B cell (primary cell): ENCODE measurements around the gene ACSBG1. TPM values are rescaled to one million over a fixed set of nuclear protein-coding genes. Genes with fewer than 3 reads are reported as not detected.
"Not testable (repeated sequence)": the region's sequence is repeated elsewhere in the genome, so short reads cannot be mapped to it uniquely, and the experiment has no call there.

Experiments used
- ATAC-seq: fragments of 200-7000 bp; cut with Tn5 transposase; one replicate; pipeline ENCODE4 v1.10.0; 2021; ENCODE audit warnings: low read depth, mild to moderate bottlenecking, moderate number of reproducible peaks, moderate library complexity
- CTCF ChIA-PET: fragments of 350-600 bp; sonication (Branson Sonifier 250); formaldehyde crosslinking; loops from one replicate; lab custom pipeline; 2021; ENCODE audit warnings: antibody characterized with exemption, inconsistent platforms; lab: Charles Lee
- POLR2A ChIA-PET: fragments of 350-600 bp; sonication (Branson Sonifier 250); formaldehyde crosslinking; loops from one replicate; lab custom pipeline; 2021; ENCODE audit warnings: antibody characterized with exemption; lab: Charles Lee
- DNase-seq: peaks from one replicate; pipeline ENCODE4 v3.0.0; 2013
- H2AFZ ChIP-seq: 2 replicates; pipeline ENCODE4 v1.6.1; 2012; ENCODE audit warnings: mild to moderate bottlenecking, low read depth, low read length; ENCODE audit not compliant: insufficient read depth, poor library complexity, severe bottlenecking
- H3K27ac ChIP-seq, 2 donors: 1 replicate in 1 of 2; 2 replicates in 1 of 2; pipeline ENCODE4 v1.5.1; 2012 to 2013; ENCODE audit warnings: low read length in 2 of 2, mild to moderate bottlenecking in 2 of 2, moderate library complexity in 1 of 2
- H3K27me3 ChIP-seq, 4 experiments: fragments of 200-600 bp in 1 of 4; sonication (generic) in 1 of 4; replicated peaks in 1 of 4; 1 replicate in 2 of 4; 2 replicates in 2 of 4; pipeline versions ENCODE4 v1.6.1 to v1.7.0; 2013 to 2016; ENCODE audit warnings: low read length in 3 of 4, mild to moderate bottlenecking in 2 of 4, mixed read lengths in 1 of 4, moderate library complexity in 1 of 4; ENCODE audit not compliant: insufficient read depth in 4 of 4, control insufficient read depth in 3 of 4; ENCODE audit errors: control extremely low read depth in 1 of 4
- H3K36me3 ChIP-seq, 2 experiments: replicated peaks in 1 of 2; 1 replicate in 1 of 2; 2 replicates in 1 of 2; pipeline versions ENCODE4 v1.6.1 to v1.7.1; 2013; ENCODE audit warnings: low read length in 1 of 2; ENCODE audit not compliant: insufficient read depth in 2 of 2, control insufficient read depth in 1 of 2; ENCODE audit errors: control extremely low read depth in 1 of 2, extremely low read depth in 1 of 2
- H3K4me1 ChIP-seq, 2 donors: fragments of 200-600 bp in 1 of 2; sonication (generic) in 1 of 2; 1 replicate in 1 of 2; 2 replicates in 1 of 2; pipeline versions ENCODE4 v1.5.1 to v1.6.1; 2013 to 2017; ENCODE audit warnings: low read length in 2 of 2; ENCODE audit not compliant: control insufficient read depth in 2 of 2, insufficient read depth in 2 of 2
- H3K4me2 ChIP-seq: replicated peaks from 2 replicates; pipeline ENCODE3; 2012; ENCODE audit warnings: mild to moderate bottlenecking, low read depth, low read length; ENCODE audit not compliant: poor library complexity, severe bottlenecking
- H3K4me3 ChIP-seq, 5 experiments: fragments of 200-600 bp in 1 of 5; sonication (generic) in 1 of 5; 1 replicate in 3 of 5; 2 replicates in 2 of 5; pipeline versions ENCODE4 v1.5.1 to v1.7.0; 2011 to 2016; ENCODE audit warnings: low read length in 4 of 5, mild to moderate bottlenecking in 4 of 5, low read depth in 2 of 5, control low read depth in 1 of 5, moderate library complexity in 1 of 5; ENCODE audit not compliant: insufficient read depth in 1 of 5; ENCODE audit errors: control extremely low read depth in 1 of 5, extremely low read depth in 1 of 5
- H3K79me2 ChIP-seq: fragments of 200-600 bp; sonication (generic); one replicate; pipeline ENCODE4 v1.6.0; 2016; ENCODE audit warnings: low read length; ENCODE audit not compliant: control insufficient read depth, insufficient read depth
- H3K9ac ChIP-seq: fragments of 200-600 bp; sonication (generic); 2 replicates; pipeline ENCODE4 v1.6.1; 2017; ENCODE audit warnings: mild to moderate bottlenecking, low read length, moderate library complexity
- H3K9me3 ChIP-seq, 3 donors: one replicate each; pipeline versions ENCODE4 v1.6.1 to v1.7.1; 2013; ENCODE audit warnings: low read length in 2 of 3; ENCODE audit not compliant: control insufficient read depth in 2 of 3, insufficient read depth in 1 of 3; ENCODE audit errors: control extremely low read depth in 1 of 3
- H4K20me1 ChIP-seq: 2 replicates; pipeline ENCODE4 v1.6.0; 2012; ENCODE audit warnings: mild to moderate bottlenecking, low read length; ENCODE audit not compliant: insufficient read depth, control insufficient read depth, poor library complexity, severe bottlenecking
- H3K27ac Mint-ChIP-seq: one replicate; pipeline ENCODE4 v1.8.0; 2021; ENCODE audit warnings: mixed read lengths
- H3K27me3 Mint-ChIP-seq: one replicate; pipeline ENCODE4 v1.8.0; 2021; ENCODE audit warnings: mixed read lengths
- H3K4me1 Mint-ChIP-seq: one replicate; pipeline ENCODE4 v1.8.0; 2021; ENCODE audit warnings: mixed read lengths
- H3K4me3 Mint-ChIP-seq: one replicate; pipeline ENCODE4 v1.8.0; 2021; ENCODE audit warnings: mixed read lengths
- H3K9me3 Mint-ChIP-seq: one replicate; pipeline ENCODE4 v1.8.0; 2022; ENCODE audit warnings: mixed read lengths; ENCODE audit not compliant: insufficient read depth
- EZH2 ChIP-seq: IDR thresholded peaks from 2 replicates; pipeline ENCODE4 v1.6.1; 2012; ENCODE audit warnings: borderline replicate concordance, low read depth, mild to moderate bottlenecking, moderate library complexity, low read length; ENCODE audit not compliant: insufficient read depth, poor library complexity, severe bottlenecking
- WGBS: methylation state at CpG from one replicate; pipeline ENCODE4 v1.1.5; 2013; ENCODE audit warnings: missing lambda C conversion rate; ENCODE audit not compliant: insufficient coverage; 5-methylcytosine and 5-hydroxymethylcytosine counted together
- intact Hi-C: fragments of 100-400 bp; cut with micrococcal nuclease; formaldehyde crosslinking; loops from one replicate; pipeline ENCODE4 v1.10.0; 2022
- polyA plus RNA-seq: library from polyadenylated mRNA; depleted of rRNA; stranded (reverse); fragments of >200 nt; gene quantifications from 2 replicates; pipeline ENCODE4 v1.2.3, GENCODE V29; 2012
- total RNA-seq, 2 donors: library from RNA; stranded (reverse); fragments of 120-200 nt in 1 of 2; gene quantifications; 1 replicate in 1 of 2; 2 replicates in 1 of 2; pipeline versions ENCODE4 v1.2.3 to v1.2.4, GENCODE V29; 2013 to 2022
- TF ChIP-seq, protein P1 (sequence below): fragments of 200-600 bp; IDR thresholded peaks from one replicate; pipeline ENCODE4 v1.8.0; 2022; ENCODE audit warnings: antibody characterized with exemption, mild to moderate bottlenecking

Gene ACSBG1
- total and polyA plus RNA-seq, 2 donors (not counting 1 experiment from before 2014, with no cell fraction given), result 0.03 to 0.07 TPM

DNA sequence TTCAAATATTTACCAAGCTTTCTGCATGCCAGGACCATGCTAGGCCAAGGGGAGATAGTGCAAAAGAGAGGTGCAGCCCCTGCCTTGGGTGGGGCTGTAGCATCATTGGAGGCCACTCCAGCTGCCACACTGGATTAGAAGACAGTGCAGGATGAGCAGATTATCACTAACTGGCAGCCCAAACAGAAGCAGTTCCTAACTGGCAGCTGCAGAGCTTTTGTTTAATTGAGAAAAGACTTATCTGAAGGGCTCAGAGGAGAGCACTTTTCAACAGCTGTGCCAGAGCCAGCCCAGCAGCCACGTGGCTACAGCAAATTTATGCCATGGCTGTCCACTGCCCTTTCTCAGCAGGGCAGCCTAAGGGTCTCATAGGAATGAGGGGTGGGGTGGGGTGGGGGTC is 13.5 kb upstream of the ACSBG1 start:
- H4K20me1 ChIP-seq, result no peaks in the 10 kb centered on the region
- no peak overlapping the region for H3K9ac ChIP-seq
- no peaks in the 10 kb centered on the region for H3K4me1 ChIP-seq
- no peak overlapping the region for H3K27ac Mint-ChIP-seq
- ChIA-PET POLR2A (no interaction called here), CTCF (no interaction called here)
- H3K4me1 Mint-ChIP-seq, result no peaks in the 10 kb centered on the region
- no peak overlapping the region for H3K4me3 Mint-ChIP-seq
- no peaks in the 10 kb centered on the region for H3K9me3 ChIP-seq
- intact Hi-C loops, result no loop called here
- H3K36me3 ChIP-seq, result no peaks in the 10 kb centered on the region
- TF ChIP-seq, protein P1, sequence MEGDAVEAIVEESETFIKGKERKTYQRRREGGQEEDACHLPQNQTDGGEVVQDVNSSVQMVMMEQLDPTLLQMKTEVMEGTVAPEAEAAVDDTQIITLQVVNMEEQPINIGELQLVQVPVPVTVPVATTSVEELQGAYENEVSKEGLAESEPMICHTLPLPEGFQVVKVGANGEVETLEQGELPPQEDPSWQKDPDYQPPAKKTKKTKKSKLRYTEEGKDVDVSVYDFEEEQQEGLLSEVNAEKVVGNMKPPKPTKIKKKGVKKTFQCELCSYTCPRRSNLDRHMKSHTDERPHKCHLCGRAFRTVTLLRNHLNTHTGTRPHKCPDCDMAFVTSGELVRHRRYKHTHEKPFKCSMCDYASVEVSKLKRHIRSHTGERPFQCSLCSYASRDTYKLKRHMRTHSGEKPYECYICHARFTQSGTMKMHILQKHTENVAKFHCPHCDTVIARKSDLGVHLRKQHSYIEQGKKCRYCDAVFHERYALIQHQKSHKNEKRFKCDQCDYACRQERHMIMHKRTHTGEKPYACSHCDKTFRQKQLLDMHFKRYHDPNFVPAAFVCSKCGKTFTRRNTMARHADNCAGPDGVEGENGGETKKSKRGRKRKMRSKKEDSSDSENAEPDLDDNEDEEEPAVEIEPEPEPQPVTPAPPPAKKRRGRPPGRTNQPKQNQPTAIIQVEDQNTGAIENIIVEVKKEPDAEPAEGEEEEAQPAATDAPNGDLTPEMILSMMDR, result no peak
- TF ChIP-seq EZH2, result no peak
- no peaks in the 10 kb centered on the region for H3K79me2 ChIP-seq
- no peak overlapping the region for H3K4me2 ChIP-seq
- ATAC-seq, result no peak
- no peak for DNase-seq
- H3K27ac ChIP-seq, result no peak overlapping the region
- no CpG with 5 or more reads among the region's 1 CpG for WGBS
- peaks cover 14% of the 10 kb centered on the region for H3K27me3 Mint-ChIP-seq
- H2AFZ ChIP-seq, result no peak overlapping the region
- no peak overlapping the region for H3K4me3 ChIP-seq
- H3K9me3 Mint-ChIP-seq, result no peaks in the 10 kb centered on the region
- H3K27me3 ChIP-seq, result no peaks in the 10 kb centered on the region

DNA sequence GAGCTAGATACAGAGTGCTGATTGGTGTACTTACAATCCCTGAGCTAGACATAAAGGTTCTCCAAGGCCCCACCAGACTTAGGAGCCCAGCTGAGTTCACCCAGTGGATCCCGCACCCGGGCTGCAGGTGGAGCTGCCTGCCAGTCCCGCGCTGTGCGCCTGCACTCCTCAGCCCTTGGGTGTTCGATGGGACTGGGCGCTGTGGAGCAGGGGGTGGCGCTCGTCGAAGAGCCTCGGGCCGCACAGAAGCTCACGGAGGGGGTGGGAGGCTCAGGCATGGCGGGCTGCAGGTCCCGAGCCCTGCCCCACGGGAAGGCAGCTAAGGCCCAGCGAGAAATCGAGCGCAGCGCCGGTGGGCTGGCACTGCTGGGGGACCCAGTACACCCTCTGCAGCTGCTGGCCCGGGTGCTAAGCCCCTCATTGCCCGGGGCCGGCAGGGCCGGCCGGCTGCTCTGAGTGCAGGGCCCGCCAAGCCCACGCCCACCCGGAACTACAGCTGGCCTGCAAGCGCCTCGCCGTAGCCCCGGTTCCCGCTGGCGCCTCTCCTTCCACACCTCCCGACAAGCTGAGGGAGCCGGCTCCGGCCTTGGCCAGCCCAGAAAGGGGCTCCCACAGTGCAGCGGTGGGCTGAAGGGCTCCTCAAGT is 11.7 kb upstream of the ACSBG1 start:
- CTCF ChIA-PET, result interaction anchor here (0.6 to 8.0 kb wide), 2 partner anchors 50 to 134 kb away, joined by 3 to 195 read pairs; no protein-coding TSS in a partner anchor
- H3K36me3 ChIP-seq, POLR2A ChIA-PET, H3K4me3 Mint-ChIP-seq, H3K4me1 ChIP-seq, H2AFZ ChIP-seq, ATAC-seq, H3K27ac ChIP-seq, H3K9ac ChIP-seq, H3K4me2 ChIP-seq, H3K9me3 Mint-ChIP-seq, H3K27me3 ChIP-seq, H3K9me3 ChIP-seq, H3K4me3 ChIP-seq, intact Hi-C loops, H3K4me1 Mint-ChIP-seq, H3K27ac Mint-ChIP-seq, H4K20me1 ChIP-seq, DNase-seq, H3K79me2 ChIP-seq: not testable (repeated sequence)
- WGBS, result 93% methylated on average over 31 of the region's 39 CpGs
- peaks cover 14% of the 10 kb centered on the region for H3K27me3 Mint-ChIP-seq

DNA sequence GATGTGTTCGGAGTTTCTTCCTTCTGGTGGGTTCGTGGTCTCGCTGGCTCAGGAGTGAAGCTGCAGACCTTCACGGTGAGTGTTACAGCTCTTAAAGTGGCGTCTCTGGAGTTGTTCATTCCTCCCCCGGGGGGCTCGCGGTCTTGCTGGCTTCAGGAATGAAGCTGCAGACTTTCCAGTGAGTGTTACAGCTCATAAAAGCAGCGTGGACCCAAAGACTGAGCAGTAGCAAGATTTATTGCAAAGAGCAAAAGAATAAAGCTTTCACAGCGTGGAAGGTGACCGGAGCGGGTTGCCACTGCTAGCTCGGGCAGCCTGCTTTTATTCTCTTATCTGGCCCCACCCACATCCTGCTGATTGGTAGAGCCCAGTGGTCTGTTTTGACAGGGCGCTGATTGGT is 11.0 kb upstream of the ACSBG1 start:
- H3K9ac ChIP-seq, H3K9me3 Mint-ChIP-seq, H3K9me3 ChIP-seq, H3K79me2 ChIP-seq, H3K4me1 Mint-ChIP-seq, H2AFZ ChIP-seq, H3K27ac Mint-ChIP-seq, H3K36me3 ChIP-seq, H3K27me3 ChIP-seq, H3K4me1 ChIP-seq, H3K4me2 ChIP-seq, intact Hi-C loops, DNase-seq, H3K4me3 Mint-ChIP-seq, H4K20me1 ChIP-seq, H3K27ac ChIP-seq, POLR2A ChIA-PET, ATAC-seq, H3K27me3 Mint-ChIP-seq, H3K4me3 ChIP-seq: not testable (repeated sequence)
- 82% methylated on average over 9 of the region's 14 CpGs for WGBS
- CTCF ChIA-PET, result interaction anchor here (7.2 to 8.0 kb wide), 2 partner anchors 49 to 133 kb away, joined by 78 to 195 read pairs; no protein-coding TSS in a partner anchor
